ENCODE data around the gene E4F1. TPM values are rescaled to one million over a fixed set of nuclear protein-coding genes. Genes with fewer than 3 reads are reported as not detected.
"Not testable (repeated sequence)": the region's sequence is repeated elsewhere in the genome, so short reads cannot be mapped to it uniquely, and the experiment has no call there.

The E4F1 gene
- total RNA-seq, 1 donor, result 31.5 TPM

- Histone ChIP-seq H3K27ac (ENCODE audit: low read depth, low read length) (no peak overlapping the region), H3K9me3 (ENCODE audit: low read depth, low read length) (no peaks in the 10 kb centered on the region), H3K79me2 (ENCODE audit: insufficient read depth, low read length) (peaks cover 84% of the 10 kb centered on the region), H4K20me1 (ENCODE audit: insufficient read depth, low read length) (peaks cover 51% of the 10 kb centered on the region), H3K27me3 (ENCODE audit: insufficient read depth, low read length) (no peaks in the 10 kb centered on the region), H3K4me2 (ENCODE audit: insufficient read depth, low read length) (no peak overlapping the region), H3K4me1 (ENCODE audit: insufficient read depth, low read length) (no peaks in the 10 kb centered on the region), H3K36me3 (ENCODE audit: insufficient read depth, low read length) (peaks cover 87% of the 10 kb centered on the region), H2AFZ (ENCODE audit: low read length) (no peak overlapping the region), H3K4me3 (ENCODE audit: insufficient read depth, low read length) (no peak overlapping the region)
- TF ChIP-seq CTCF (IDR thresholded peaks at IDR 0.05; ENCODE audit: extremely low read depth, low read depth, low read length), result no peak
- no peak for DNase-seq (ENCODE audit: insufficient read length, low spot score, missing footprints)
These were observed 36.9 kb downstream of the E4F1 start for GRCh38 chr16:2260250-2260649.

GRCh38 chr16:2263026-2263425, 39.6 kb downstream of the E4F1 start:
- H3K4me3 ChIP-seq (ENCODE audit: insufficient read depth, low read length); H3K4me2 ChIP-seq (ENCODE audit: insufficient read depth, low read length); H3K27ac ChIP-seq (ENCODE audit: low read depth, low read length); H3K9me3 ChIP-seq (ENCODE audit: low read depth, low read length); H2AFZ ChIP-seq (ENCODE audit: low read length); H3K27me3 ChIP-seq (ENCODE audit: insufficient read depth, low read length): not testable (repeated sequence)
- Histone ChIP-seq H3K79me2 (ENCODE audit: insufficient read depth, low read length) (peaks cover 88% of the 10 kb centered on the region), H3K4me1 (ENCODE audit: insufficient read depth, low read length) (peaks cover 12% of the 10 kb centered on the region), H3K36me3 (ENCODE audit: insufficient read depth, low read length) (peaks cover 65% of the 10 kb centered on the region), H4K20me1 (ENCODE audit: insufficient read depth, low read length) (peaks cover 55% of the 10 kb centered on the region)
- DNase-seq (ENCODE audit: insufficient read length, low spot score, missing footprints), result peak; percentile 54

GRCh38 chr16:2266887-2267286, 43.5 kb downstream of the E4F1 start:
- Histone ChIP-seq H3K4me3 (ENCODE audit: insufficient read depth, low read length) (peak overlapping the region; percentile 96), H3K79me2 (ENCODE audit: insufficient read depth, low read length) (peaks cover 85% of the 10 kb centered on the region), H3K4me2 (ENCODE audit: insufficient read depth, low read length) (peak overlapping the region; percentile 95), H3K36me3 (ENCODE audit: insufficient read depth, low read length) (peaks cover 31% of the 10 kb centered on the region), H4K20me1 (ENCODE audit: insufficient read depth, low read length) (peaks cover 56% of the 10 kb centered on the region), H3K27ac (ENCODE audit: low read depth, low read length) (peak overlapping the region; percentile 96), H3K4me1 (ENCODE audit: insufficient read depth, low read length) (peaks cover 22% of the 10 kb centered on the region)
- H3K27me3 ChIP-seq (ENCODE audit: insufficient read depth, low read length); H2AFZ ChIP-seq (ENCODE audit: low read length); H3K9me3 ChIP-seq (ENCODE audit: low read depth, low read length): not testable (repeated sequence)
- DNase-seq (ENCODE audit: insufficient read length, low spot score, missing footprints), result peak; percentile 73

- DNase-seq (ENCODE audit: insufficient read length, low spot score, missing footprints); H3K27me3 ChIP-seq (ENCODE audit: insufficient read depth, low read length); H3K9me3 ChIP-seq (ENCODE audit: low read depth, low read length): not testable (repeated sequence)
- H3K4me2 ChIP-seq (ENCODE audit: insufficient read depth, low read length), result peak overlapping the region; percentile 95
- H4K20me1 ChIP-seq (ENCODE audit: insufficient read depth, low read length), result peaks cover 49% of the 10 kb centered on the region
- peaks cover 25% of the 10 kb centered on the region for H3K36me3 ChIP-seq (ENCODE audit: insufficient read depth, low read length)
- peaks cover 79% of the 10 kb centered on the region for H3K79me2 ChIP-seq (ENCODE audit: insufficient read depth, low read length)
- peaks cover 22% of the 10 kb centered on the region for H3K4me1 ChIP-seq (ENCODE audit: insufficient read depth, low read length)
- H3K4me3 ChIP-seq (ENCODE audit: insufficient read depth, low read length), result peak overlapping the region; percentile 96
- H3K27ac ChIP-seq (ENCODE audit: low read depth, low read length), result peak overlapping the region; percentile 96
- H2AFZ ChIP-seq (ENCODE audit: low read length), result peak overlapping the region; percentile 100
These were observed 44.1 kb downstream of the E4F1 start for GRCh38 chr16:2267505-2267912.

GRCh38 chr16:2267913-2268666, 44.7 kb downstream of the E4F1 start, which contains the start of gene RNPS1:
TSS of gene RNPS1 (minus strand) at chr16:2268126. CDS start at chr16:2264643, 3,483 bp downstream.
- TF ChIP-seq CTCF (IDR thresholded peaks at IDR 0.05; ENCODE audit: extremely low read depth, low read depth, low read length), result no peak
- Histone ChIP-seq H3K79me2 (ENCODE audit: insufficient read depth, low read length) (peaks cover 73% of the 10 kb centered on the region), H3K9me3 (ENCODE audit: low read depth, low read length) (no peaks in the 10 kb centered on the region), H3K27me3 (ENCODE audit: insufficient read depth, low read length) (no peaks in the 10 kb centered on the region), H3K4me1 (ENCODE audit: insufficient read depth, low read length) (peaks cover 22% of the 10 kb centered on the region), H2AFZ (ENCODE audit: low read length) (peak within 1 kb of the TSS; percentile 100), H4K20me1 (ENCODE audit: insufficient read depth, low read length) (peaks cover 45% of the 10 kb centered on the region), H3K36me3 (ENCODE audit: insufficient read depth, low read length) (peaks cover 19% of the 10 kb centered on the region), H3K27ac (ENCODE audit: low read depth, low read length) (peak within 1 kb of the TSS; percentile 96), H3K4me3 (ENCODE audit: insufficient read depth, low read length) (peak within 1 kb of the TSS; percentile 96), H3K4me2 (ENCODE audit: insufficient read depth, low read length) (peak within 1 kb of the TSS; percentile 95)
- DNase-seq (ENCODE audit: insufficient read length, low spot score, missing footprints), result peak; percentile 100

Data from osteoblast (primary cell).